Measurements from ENCODE around the gene TM2D3. TPM values are rescaled to one million over a fixed set of nuclear protein-coding genes. Genes with fewer than 3 reads are reported as not detected.

TM2D3 gene
- total and polyA plus RNA-seq, 7 donors = 30.4 to 69.6 (median 42.4) TPM

- no peak for DNase-seq
- intact Hi-C loops (cut with DNase I) = loop anchor here in 1 of 2 donors (5.0 kb wide), 1 partner anchor 35 kb away; no protein-coding TSS in a partner anchor
- Histone ChIP-seq H3K27me3 (ENCODE audit: insufficient read depth in 3 of 3, low read length in 2 of 3) (no peaks in the 10 kb centered on the region), H3K9me3 (no peaks in the 10 kb centered on the region), H3K4me1 (peaks cover 42% of the 10 kb centered on the region), H3K36me3 (ENCODE audit: insufficient read depth in 1 of 2, low read depth in 1 of 2) (peaks cover 10 to 76% of the 10 kb centered on the region in 2 donors), H3K27ac (peak overlapping the region; percentile 48), H3K4me3 (no peak overlapping the region)
- peak; percentile 29 to 47 (median 42) for ATAC-seq
- no peak for TF ChIP-seq CTCF (IDR thresholded peaks at IDR 0.05)
- WGBS, 3 donors = 41 to 68% (median 50%) methylated on average over 3 of the region's 3 CpGs
These were observed 4.9 kb downstream of the TM2D3 start for GRCh38 chr15:101647251-101647650.

- peak in 1 of 2 donors; percentile 73 for DNase-seq
- intact Hi-C loops (cut with DNase I) = loop anchor here in 1 of 2 donors (5.0 kb wide), 1 partner anchor 34 kb away; no protein-coding TSS in a partner anchor
- 19 to 37% (median 35%) methylated on average over 8 of the region's 8 CpGs for WGBS, 3 donors
- Histone ChIP-seq H3K27ac (peak overlapping the region; percentile 48), H3K4me3 (no peak overlapping the region), H3K9me3 (no peaks in the 10 kb centered on the region), H3K4me1 (peaks cover 45% of the 10 kb centered on the region), H3K36me3 (ENCODE audit: insufficient read depth in 1 of 2, low read depth in 1 of 2) (peaks cover 10 to 82% of the 10 kb centered on the region in 2 donors), H3K27me3 (ENCODE audit: insufficient read depth in 3 of 3, low read length in 2 of 3) (no peaks in the 10 kb centered on the region)
- no peak for TF ChIP-seq CTCF (IDR thresholded peaks at IDR 0.05)
- ATAC-seq = peak; percentile 78 to 87 (median 84)
These were observed 5.5 kb downstream of the TM2D3 start for GRCh38 chr15:101646672-101647071.

GRCh38 chr15:101642361-101642760 lies 9.8 kb downstream of the TM2D3 start:
- Histone ChIP-seq H3K4me3 (no peak overlapping the region), H3K27ac (peak overlapping the region; percentile 71), H3K4me1 (peaks cover 30% of the 10 kb centered on the region), H3K36me3 (ENCODE audit: insufficient read depth in 1 of 2, low read depth in 1 of 2) (peaks cover 9 to 82% of the 10 kb centered on the region in 2 donors), H3K27me3 (ENCODE audit: insufficient read depth in 3 of 3, low read length in 2 of 3) (no peaks in the 10 kb centered on the region), H3K9me3 (no peaks in the 10 kb centered on the region)
- WGBS, 3 donors = 49 to 52% (median 51%) methylated on average over 11 of the region's 11 CpGs
- no peak for TF ChIP-seq CTCF (IDR thresholded peaks at IDR 0.05)
- no peak for ATAC-seq
- intact Hi-C loops (cut with DNase I) = loop anchor here in 1 of 2 donors (5.0 kb wide), 1 partner anchor 345 kb away; the partner anchor contains the start of gene SNRPA1
- DNase-seq = no peak

- intact Hi-C loops (cut with DNase I) = loop anchor here in 1 of 2 donors (5.0 kb wide), 1 partner anchor 345 kb away; the partner anchor contains the start of gene SNRPA1
These were observed 10.3 kb downstream of the TM2D3 start for GRCh38 chr15:101641894-101642293.

More at GRCh38 chr15:101641894-101642293, 10.3 kb downstream of the TM2D3 start:
- Histone ChIP-seq H3K4me1 (peaks cover 30% of the 10 kb centered on the region), H3K27me3 (ENCODE audit: insufficient read depth in 3 of 3, low read length in 2 of 3) (no peaks in the 10 kb centered on the region), H3K4me3 (no peak overlapping the region), H3K36me3 (ENCODE audit: insufficient read depth in 1 of 2, low read depth in 1 of 2) (peaks cover 9 to 78% of the 10 kb centered on the region in 2 donors), H3K9me3 (no peaks in the 10 kb centered on the region), H3K27ac (peak overlapping the region; percentile 71)
- ATAC-seq (peak in 1 of 4 donors; percentile 15), DNase-seq (no peak)
- TF ChIP-seq CTCF (IDR thresholded peaks at IDR 0.05) = no peak
- 51 to 68% (median 54%) methylated on average over 1 of the region's 1 CpG for WGBS, 3 donors

Measured in psoas muscle (tissue), 8 donors.